Osteocyte (in vitro differentiated cells): ENCODE results near the gene RACGAP1. TPM values are rescaled to one million over a fixed set of nuclear protein-coding genes. Genes with fewer than 3 reads are reported as not detected.
"Not testable (repeated sequence)": the region's sequence is repeated elsewhere in the genome, so short reads cannot be mapped to it uniquely, and the experiment has no call there.

Experiments
- DNase-seq: peaks from one replicate; pipeline ENCODE4 v3.0.0; 2021; ENCODE audit warnings: mixed read lengths; ENCODE audit not compliant: unreplicated experiment; ENCODE audit errors: extremely low spot score
- H3K27ac Mint-ChIP-seq: one replicate; pipeline ENCODE4 v1.8.0; 2021; ENCODE audit warnings: mild to moderate bottlenecking, mixed read lengths; ENCODE audit not compliant: unreplicated experiment
- H3K27me3 Mint-ChIP-seq: one replicate; pipeline ENCODE4 v1.8.0; 2021; ENCODE audit warnings: mixed read lengths; ENCODE audit not compliant: unreplicated experiment
- H3K36me3 Mint-ChIP-seq: one replicate; pipeline ENCODE4 v1.8.0; 2021; ENCODE audit warnings: mixed read lengths; ENCODE audit not compliant: unreplicated experiment
- H3K4me1 Mint-ChIP-seq: one replicate; pipeline ENCODE4 v1.8.0; 2021; ENCODE audit warnings: mixed read lengths; ENCODE audit not compliant: unreplicated experiment
- H3K4me3 Mint-ChIP-seq: one replicate; pipeline ENCODE4 v1.8.0; 2021; ENCODE audit warnings: mild to moderate bottlenecking, moderate library complexity, mixed read lengths; ENCODE audit not compliant: unreplicated experiment
- H3K9me3 Mint-ChIP-seq: one replicate; pipeline ENCODE4 v1.8.0; 2021; ENCODE audit warnings: mixed read lengths; ENCODE audit not compliant: unreplicated experiment
- total RNA-seq: library from RNA; stranded (reverse); gene quantifications from 2 replicates; pipeline ENCODE4 v1.2.1, GENCODE V29; 2021
- TF ChIP-seq, protein P1 (sequence below): fragments of 200-600 bp; sonication (generic); IDR thresholded peaks from 2 replicates; pipeline ENCODE4 v1.5.0; 2021; ENCODE audit warnings: antibody characterized with exemption, mild to moderate bottlenecking, moderate library complexity

The RACGAP1 gene
- total RNA-seq, 1 donor from 2014 or later, result 25.9 TPM

DNA sequence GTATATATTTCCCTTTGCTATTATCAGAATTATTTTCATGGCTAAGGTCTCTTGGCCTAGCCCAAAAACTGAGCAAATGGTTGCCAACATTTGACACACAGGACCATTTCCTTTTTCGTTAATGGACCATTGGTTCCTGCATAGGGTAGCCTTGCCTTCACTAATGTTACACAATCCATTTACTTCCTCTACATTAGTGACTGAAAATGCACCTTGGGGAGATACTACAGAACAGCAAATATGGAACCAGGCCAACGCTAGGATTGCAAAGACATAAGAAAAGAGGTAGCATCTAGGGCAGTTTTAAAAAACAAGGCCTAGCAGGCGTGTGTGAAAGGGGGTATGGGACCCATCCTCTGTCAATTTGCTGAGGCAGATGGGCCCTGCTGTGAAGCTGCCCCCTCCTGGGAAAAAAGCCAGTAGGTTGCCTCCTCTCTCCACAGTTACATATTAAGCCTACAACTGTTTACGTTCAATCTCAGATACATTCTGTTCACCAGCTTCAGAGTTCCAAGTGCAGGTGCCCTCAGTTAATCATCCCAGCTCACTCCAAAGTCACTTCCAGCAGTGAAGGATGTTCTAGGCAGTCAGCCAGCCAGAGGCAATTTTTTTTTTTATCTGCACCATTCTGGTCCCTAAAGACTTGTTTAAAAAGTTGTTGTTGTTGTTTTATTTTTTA is 37.5 kb downstream of the RACGAP1 start:
- Mint-ChIP-seq H3K27me3 (no peaks in the 10 kb centered on the region), H3K4me1 (peaks cover 19% of the 10 kb centered on the region), H3K36me3 (peaks cover 19% of the 10 kb centered on the region), H3K9me3 (no peaks in the 10 kb centered on the region), H3K27ac (no peak overlapping the region), H3K4me3 (no peak overlapping the region)
- no peak for DNase-seq
- TF ChIP-seq, protein P1, sequence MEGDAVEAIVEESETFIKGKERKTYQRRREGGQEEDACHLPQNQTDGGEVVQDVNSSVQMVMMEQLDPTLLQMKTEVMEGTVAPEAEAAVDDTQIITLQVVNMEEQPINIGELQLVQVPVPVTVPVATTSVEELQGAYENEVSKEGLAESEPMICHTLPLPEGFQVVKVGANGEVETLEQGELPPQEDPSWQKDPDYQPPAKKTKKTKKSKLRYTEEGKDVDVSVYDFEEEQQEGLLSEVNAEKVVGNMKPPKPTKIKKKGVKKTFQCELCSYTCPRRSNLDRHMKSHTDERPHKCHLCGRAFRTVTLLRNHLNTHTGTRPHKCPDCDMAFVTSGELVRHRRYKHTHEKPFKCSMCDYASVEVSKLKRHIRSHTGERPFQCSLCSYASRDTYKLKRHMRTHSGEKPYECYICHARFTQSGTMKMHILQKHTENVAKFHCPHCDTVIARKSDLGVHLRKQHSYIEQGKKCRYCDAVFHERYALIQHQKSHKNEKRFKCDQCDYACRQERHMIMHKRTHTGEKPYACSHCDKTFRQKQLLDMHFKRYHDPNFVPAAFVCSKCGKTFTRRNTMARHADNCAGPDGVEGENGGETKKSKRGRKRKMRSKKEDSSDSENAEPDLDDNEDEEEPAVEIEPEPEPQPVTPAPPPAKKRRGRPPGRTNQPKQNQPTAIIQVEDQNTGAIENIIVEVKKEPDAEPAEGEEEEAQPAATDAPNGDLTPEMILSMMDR, result no peak

DNA sequence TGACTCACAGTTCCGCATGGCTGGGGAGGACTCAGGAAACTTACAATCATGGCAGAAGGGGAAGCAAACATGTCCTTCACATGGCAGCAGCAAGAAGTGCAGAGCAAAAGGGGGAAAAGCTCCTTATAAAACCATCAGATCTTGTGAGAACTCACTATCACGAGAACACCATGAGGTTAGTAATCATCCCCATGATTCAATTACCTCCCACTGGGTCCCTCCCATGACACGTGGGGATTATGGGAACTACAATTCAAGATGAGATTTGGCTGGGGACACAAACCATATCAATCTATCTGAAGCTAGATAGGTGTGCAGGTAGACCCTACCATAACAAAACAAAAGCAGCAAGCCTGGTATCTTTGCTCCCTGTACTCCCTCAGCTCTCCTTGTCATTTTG is 38.8 kb downstream of the RACGAP1 start:
- Mint-ChIP-seq H3K36me3 (peaks cover 12% of the 10 kb centered on the region), H3K4me1 (peaks cover 19% of the 10 kb centered on the region)
- H3K9me3 Mint-ChIP-seq, H3K27ac Mint-ChIP-seq, H3K4me3 Mint-ChIP-seq, H3K27me3 Mint-ChIP-seq, DNase-seq: not testable (repeated sequence)

DNA sequence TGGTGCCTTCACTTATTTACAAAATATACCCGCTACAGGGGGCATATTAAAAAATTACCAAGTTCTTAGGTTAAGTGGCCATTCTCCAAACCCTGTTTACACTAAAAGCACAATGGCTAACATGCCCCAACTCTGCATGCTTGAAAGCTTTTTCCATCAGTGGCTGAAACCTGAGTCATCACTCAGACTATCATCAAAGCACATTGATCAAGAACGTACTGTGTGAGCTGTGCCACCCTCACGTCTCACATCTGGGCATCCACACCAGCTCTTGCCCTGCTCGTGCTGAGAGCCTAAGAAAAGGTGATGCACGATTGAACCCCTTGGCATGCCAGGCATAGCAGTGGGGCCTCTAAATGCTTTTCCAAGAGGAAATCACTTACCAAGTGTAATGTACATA is 39.3 kb downstream of the RACGAP1 start:
- H3K27ac Mint-ChIP-seq, result no peak overlapping the region
- H3K27me3 Mint-ChIP-seq, result no peaks in the 10 kb centered on the region
- H3K4me1 Mint-ChIP-seq, result peaks cover 19% of the 10 kb centered on the region
- peak; percentile 30 for DNase-seq
- no peaks in the 10 kb centered on the region for H3K9me3 Mint-ChIP-seq
- no peak overlapping the region for H3K4me3 Mint-ChIP-seq
- TF ChIP-seq, protein P1, result no peak
- peaks cover 12% of the 10 kb centered on the region for H3K36me3 Mint-ChIP-seq

DNA sequence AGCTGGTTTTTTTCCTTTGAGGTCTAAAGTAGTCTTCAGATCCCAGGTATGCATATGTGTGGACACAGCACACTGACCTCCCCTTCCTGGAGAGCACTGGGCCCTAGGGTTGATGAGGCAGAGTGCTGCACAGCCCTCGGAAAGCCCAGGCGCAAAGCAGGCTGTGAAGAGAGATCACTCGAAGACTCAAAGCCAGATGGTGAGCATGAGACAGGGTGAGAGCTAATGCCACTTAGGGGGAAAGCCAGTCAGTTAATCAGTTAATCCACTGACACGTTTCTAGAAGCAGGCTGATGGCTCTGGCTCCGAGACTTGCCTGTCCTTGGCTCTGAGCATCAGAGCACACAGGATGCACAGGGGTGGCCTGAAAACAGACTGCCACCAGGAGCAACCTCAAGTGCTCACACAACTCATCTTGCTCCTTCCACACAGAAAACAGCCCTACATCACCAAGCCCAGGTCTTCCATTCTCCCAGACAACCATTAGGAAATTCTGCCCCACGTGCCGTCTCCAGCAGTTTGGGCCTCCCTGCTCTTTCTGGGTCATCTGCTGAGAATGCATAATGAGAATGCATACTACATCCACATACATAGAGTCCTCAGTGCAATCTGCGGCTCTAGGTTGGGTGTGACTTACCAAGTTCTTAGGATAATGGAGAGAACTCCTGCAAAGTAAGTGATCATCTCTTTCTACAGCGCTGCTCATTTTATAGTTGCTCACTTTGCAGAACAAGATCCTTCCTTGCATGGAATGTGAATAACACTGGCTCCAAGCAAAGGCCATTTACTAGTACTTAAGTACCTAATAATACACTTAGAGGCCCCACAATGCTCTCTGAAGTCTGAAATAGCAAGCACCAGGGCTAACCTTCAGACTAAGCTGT is 40.6 kb downstream of the RACGAP1 start:
- Mint-ChIP-seq H3K27me3 (no peaks in the 10 kb centered on the region), H3K9me3 (no peaks in the 10 kb centered on the region), H3K4me3 (no peak overlapping the region), H3K4me1 (peaks cover 17% of the 10 kb centered on the region), H3K27ac (peak overlapping the region; percentile 83), H3K36me3 (peaks cover 5% of the 10 kb centered on the region)
- TF ChIP-seq, protein P1, result no peak
- peak; percentile 66 for DNase-seq

DNA sequence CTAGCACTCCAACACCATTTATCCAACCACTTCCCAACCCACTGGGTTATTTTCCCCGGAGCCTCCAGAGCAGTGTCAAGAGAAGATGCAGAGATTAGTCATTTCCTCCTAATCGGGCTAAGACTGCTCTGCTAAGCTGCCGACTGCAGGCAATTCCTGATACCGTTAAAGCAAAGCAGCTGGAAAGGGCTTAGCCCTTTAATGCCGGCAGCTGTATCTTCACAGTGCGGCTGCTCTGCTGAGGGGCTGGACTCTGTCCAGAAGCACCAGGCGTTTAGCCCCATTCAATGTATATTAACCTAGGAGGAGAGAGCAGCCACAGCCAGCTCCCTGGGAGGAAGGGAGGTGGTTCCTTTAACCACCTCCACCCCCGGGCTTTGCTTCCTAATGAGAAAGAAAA is 41.4 kb downstream of the RACGAP1 start:
- Mint-ChIP-seq H3K36me3 (peaks cover 5% of the 10 kb centered on the region), H3K27ac (peak overlapping the region; percentile 83), H3K27me3 (no peaks in the 10 kb centered on the region), H3K9me3 (no peaks in the 10 kb centered on the region), H3K4me3 (peak overlapping the region; percentile 26), H3K4me1 (peaks cover 17% of the 10 kb centered on the region)
- TF ChIP-seq, protein P1, result no peak
- DNase-seq, result peak; percentile 83
